ENCODE data around the gene RHEB.

Gene RHEB

DNA sequence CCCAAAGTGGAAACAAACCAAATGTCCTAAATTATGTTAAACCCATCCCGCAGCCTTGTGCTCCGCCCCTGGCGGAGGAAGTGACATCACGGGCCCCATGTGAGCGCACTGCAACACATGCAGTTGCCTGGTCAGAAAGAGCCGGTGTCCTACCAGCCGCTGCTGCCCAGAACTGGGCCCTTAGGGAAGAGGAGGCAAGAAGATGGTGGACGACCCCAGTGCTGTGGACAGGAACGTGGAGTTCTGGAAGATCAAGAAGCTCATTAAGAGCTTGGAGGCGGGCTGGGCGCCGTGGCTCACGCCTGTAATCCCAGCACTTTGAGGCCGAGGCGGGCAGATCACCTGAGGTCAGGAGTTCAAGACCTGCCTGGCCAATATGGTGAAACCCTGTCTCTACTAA lies 18.0 kb downstream of the RHEB start:
- Histone ChIP-seq H3K27me3 (ENCODE audit: insufficient read depth, low read depth) (no peaks in the 10 kb centered on the region), H3K36me3 (ENCODE audit: insufficient read depth) (no peaks in the 10 kb centered on the region; the same call in 1 of the 2 replicates), H3K4me2 (no peak overlapping the region), H3K79me2 (ENCODE audit: insufficient read depth, low read depth) (peaks cover 100% of the 10 kb centered on the region), H3K4me3 (IDR thresholded peaks at IDR 0.05; ENCODE audit: insufficient read depth, low read depth, low read length) (no peak overlapping the region), H3K4me1 (ENCODE audit: low read depth, poor library complexity, severe bottlenecking) (peaks cover 91% of the 10 kb centered on the region), H3K9ac (no peak overlapping the region), H3K27ac (no peak overlapping the region), H4K20me1 (ENCODE audit: insufficient read depth) (peaks cover 98% of the 10 kb centered on the region), H2AFZ (ENCODE audit: low read depth) (no peak overlapping the region)
- TF ChIP-seq, protein P1, sequence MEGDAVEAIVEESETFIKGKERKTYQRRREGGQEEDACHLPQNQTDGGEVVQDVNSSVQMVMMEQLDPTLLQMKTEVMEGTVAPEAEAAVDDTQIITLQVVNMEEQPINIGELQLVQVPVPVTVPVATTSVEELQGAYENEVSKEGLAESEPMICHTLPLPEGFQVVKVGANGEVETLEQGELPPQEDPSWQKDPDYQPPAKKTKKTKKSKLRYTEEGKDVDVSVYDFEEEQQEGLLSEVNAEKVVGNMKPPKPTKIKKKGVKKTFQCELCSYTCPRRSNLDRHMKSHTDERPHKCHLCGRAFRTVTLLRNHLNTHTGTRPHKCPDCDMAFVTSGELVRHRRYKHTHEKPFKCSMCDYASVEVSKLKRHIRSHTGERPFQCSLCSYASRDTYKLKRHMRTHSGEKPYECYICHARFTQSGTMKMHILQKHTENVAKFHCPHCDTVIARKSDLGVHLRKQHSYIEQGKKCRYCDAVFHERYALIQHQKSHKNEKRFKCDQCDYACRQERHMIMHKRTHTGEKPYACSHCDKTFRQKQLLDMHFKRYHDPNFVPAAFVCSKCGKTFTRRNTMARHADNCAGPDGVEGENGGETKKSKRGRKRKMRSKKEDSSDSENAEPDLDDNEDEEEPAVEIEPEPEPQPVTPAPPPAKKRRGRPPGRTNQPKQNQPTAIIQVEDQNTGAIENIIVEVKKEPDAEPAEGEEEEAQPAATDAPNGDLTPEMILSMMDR (conservative IDR thresholded peaks at IDR 0.05; ENCODE audit: low read depth, low read length) = no peak

DNA sequence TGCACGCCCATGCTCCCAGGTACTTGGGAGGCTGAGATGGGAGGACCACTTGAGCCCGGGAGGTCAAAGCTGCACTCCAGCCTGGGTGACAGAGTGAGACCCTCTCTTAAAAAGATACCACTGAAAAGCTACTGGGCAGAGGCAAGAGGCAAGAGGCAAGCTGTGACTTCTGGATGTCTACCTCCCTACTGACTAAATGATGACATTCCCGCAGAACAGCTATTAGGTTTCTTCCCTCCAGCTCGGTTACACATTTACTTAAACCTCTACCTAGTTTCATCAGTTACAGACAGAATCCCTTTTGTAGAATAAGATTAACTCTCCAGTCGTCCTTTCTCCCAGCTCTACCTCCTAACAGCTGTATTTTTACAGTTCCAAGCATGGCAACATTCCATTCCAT lies 21.2 kb downstream of the RHEB start:
- Histone ChIP-seq H3K4me1 (ENCODE audit: low read depth, poor library complexity, severe bottlenecking) (peaks cover 91% of the 10 kb centered on the region), H3K36me3 (ENCODE audit: insufficient read depth) (no peaks in the 10 kb centered on the region; the same call in 1 of the 2 replicates), H2AFZ (ENCODE audit: low read depth) (no peak overlapping the region), H3K4me3 (IDR thresholded peaks at IDR 0.05; ENCODE audit: insufficient read depth, low read depth, low read length) (no peak overlapping the region), H4K20me1 (ENCODE audit: insufficient read depth) (peaks cover 95% of the 10 kb centered on the region), H3K27me3 (ENCODE audit: insufficient read depth, low read depth) (no peaks in the 10 kb centered on the region), H3K27ac (no peak overlapping the region), H3K9ac (no peak overlapping the region), H3K4me2 (no peak overlapping the region), H3K79me2 (ENCODE audit: insufficient read depth, low read depth) (peaks cover 100% of the 10 kb centered on the region)
- TF ChIP-seq, protein P1 (conservative IDR thresholded peaks at IDR 0.05; ENCODE audit: low read depth, low read length) = no peak

DNA sequence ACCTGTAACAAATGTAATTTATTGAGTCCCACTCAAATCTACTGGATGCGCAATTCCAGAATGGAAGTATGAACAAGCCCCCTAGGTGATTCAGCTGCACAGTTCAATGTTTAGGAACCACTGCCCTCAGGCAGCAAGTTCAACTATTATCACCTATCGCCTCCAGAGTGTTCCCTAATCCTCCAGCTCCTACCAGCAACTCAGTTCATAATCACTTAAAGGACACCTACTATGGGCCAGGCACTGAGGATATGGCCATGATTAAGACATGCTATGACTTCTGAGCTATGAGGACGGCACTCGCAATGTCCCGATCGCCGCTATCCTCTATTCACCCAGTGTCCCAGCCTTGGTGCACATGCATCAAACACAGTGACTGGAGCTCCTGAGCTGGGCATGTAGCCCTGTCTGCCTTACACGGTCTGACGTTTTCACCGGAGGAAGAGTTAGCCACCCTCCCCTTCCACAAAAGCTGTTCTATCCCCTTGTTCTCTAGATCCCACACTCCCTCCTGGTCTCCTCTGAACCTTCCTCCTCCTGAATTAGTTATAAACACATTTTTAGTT lies 22.3 kb downstream of the RHEB start:
- H3K4me3 ChIP-seq (IDR thresholded peaks at IDR 0.05; ENCODE audit: insufficient read depth, low read depth, low read length) = no peak overlapping the region
- no peaks in the 10 kb centered on the region for H3K36me3 ChIP-seq (ENCODE audit: insufficient read depth)
- H3K9ac ChIP-seq = no peak overlapping the region
- H3K27me3 ChIP-seq (ENCODE audit: insufficient read depth, low read depth) = no peaks in the 10 kb centered on the region
- TF ChIP-seq, protein P1 (conservative IDR thresholded peaks at IDR 0.05; ENCODE audit: low read depth, low read length) = no peak
- no peak overlapping the region for H3K27ac ChIP-seq
- H4K20me1 ChIP-seq (ENCODE audit: insufficient read depth) = peaks cover 95% of the 10 kb centered on the region
- H2AFZ ChIP-seq (ENCODE audit: low read depth) = no peak overlapping the region
- no peak overlapping the region for H3K4me2 ChIP-seq
- peaks cover 84% of the 10 kb centered on the region for H3K4me1 ChIP-seq (ENCODE audit: low read depth, poor library complexity, severe bottlenecking)
- peaks cover 100% of the 10 kb centered on the region for H3K79me2 ChIP-seq (ENCODE audit: insufficient read depth, low read depth)

DNA sequence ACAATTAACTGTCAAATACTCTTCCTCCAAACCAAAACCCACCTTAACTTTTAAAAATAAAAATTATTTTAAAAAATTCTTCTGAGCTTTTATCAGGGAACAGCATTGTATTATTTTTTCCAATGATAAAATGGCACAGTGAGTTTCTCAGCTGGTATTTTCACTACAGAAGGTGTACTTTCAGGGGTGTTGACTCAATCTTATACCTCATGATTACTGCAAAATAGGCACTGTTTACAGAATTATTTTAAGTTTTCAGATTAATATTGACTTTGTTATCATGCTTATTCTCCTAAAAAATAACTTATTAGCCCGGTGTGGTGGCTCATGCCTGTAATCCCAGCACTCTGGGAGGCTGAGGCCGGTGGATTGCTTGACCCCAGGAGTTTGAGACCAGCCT lies 24.3 kb downstream of the RHEB start:
- Histone ChIP-seq H3K9ac (no peak overlapping the region), H3K27ac (no peak overlapping the region), H3K4me3 (IDR thresholded peaks at IDR 0.05; ENCODE audit: insufficient read depth, low read depth, low read length) (no peak overlapping the region), H3K79me2 (ENCODE audit: insufficient read depth, low read depth) (peaks cover 100% of the 10 kb centered on the region), H3K4me2 (no peak overlapping the region; the same call in 1 of the 2 replicates), H4K20me1 (ENCODE audit: insufficient read depth) (peaks cover 86% of the 10 kb centered on the region), H2AFZ (ENCODE audit: low read depth) (no peak overlapping the region), H3K36me3 (ENCODE audit: insufficient read depth) (no peaks in the 10 kb centered on the region), H3K4me1 (ENCODE audit: low read depth, poor library complexity, severe bottlenecking) (peaks cover 66% of the 10 kb centered on the region), H3K27me3 (ENCODE audit: insufficient read depth, low read depth) (no peaks in the 10 kb centered on the region)
- TF ChIP-seq, protein P1 (conservative IDR thresholded peaks at IDR 0.05; ENCODE audit: low read depth, low read length) = no peak
